Measurements from ENCODE around the gene CACNA1A.

DNA sequence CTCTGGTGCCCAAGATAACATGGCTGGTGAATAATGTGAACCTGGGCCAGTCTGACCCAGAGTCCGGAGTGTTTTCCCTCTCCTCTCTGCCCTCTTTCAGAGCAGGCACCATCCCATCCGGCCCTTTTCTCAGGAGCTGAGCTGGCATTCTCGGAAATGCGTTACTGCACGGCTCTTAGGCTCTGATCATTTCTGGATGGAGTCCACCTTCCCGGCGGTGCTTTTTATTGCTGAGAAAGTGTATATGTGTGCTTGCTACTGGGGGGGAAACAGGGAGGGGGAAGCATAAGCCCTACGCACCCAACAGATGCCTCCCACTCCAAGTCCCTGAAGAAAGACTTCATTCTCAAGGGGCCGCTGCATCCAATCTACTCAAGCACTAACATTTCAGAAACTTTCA lies 6.6 kb downstream of the CACNA1A start:
- TF ChIP-seq EZH2 (IDR thresholded peaks at IDR 0.05; ENCODE audit: insufficient read depth, poor library complexity, severe bottlenecking) (no peak), EZH2phosphoT487 (IDR thresholded peaks at IDR 0.05; ENCODE audit: insufficient read depth, low read depth) (no peak)

Data from GM23248 (cell line).